SKM-1 treated with dmso at 0.1 percent for 144 hours (cell line): ENCODE measurements around the gene VKORC1L1.
A peak's percentile ranks its signal among the peaks of the same experiment; 100 is the strongest.
"Not testable (repeated sequence)": the region's sequence is repeated elsewhere in the genome, so short reads cannot be mapped to it uniquely, and the experiment has no call there.

ENCODE experiments used
- DNase-seq: peaks from one replicate; lab custom pipeline; 2025; ENCODE audit not compliant: unreplicated experiment; lab: John Stamatoyannopoulos, UW

VKORC1L1 gene

DNA sequence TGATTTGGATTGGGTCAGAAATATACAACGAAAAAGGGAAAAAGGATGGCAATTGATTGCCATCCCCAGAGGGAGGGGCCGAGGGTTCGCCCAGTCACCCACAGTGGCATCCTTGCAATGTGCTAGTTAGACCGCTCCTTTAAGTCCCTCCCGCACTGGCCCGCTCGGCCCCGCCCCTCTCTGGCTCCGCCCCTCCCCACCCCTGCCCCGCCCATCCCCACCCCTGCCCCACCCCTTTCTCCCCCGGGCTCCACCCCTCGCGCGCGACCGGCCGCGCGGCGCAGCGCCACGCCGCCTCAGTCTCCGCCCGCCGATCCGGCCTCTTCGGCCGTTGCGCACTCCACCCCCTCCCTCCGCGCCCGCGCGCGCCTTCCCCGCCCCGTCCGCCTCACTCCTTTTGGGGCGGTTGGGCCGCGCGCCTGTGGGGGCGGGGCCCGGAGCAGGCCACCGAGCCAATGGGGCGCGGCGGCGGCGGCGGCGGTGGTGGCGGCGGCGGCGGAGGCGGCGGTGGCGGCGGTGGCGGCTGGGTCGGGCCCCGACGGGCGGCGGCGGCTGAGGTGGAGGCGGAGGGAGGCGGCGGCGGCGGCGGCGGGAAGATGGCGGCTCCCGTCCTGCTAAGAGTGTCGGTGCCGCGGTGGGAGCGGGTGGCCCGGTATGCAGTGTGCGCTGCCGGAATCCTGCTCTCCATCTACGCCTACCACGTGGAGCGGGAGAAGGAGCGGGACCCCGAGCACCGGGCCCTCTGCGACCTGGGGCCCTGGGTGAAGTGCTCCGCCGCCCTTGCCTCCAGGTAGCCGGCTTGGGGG is at the start of gene VKORC1L1:
Gene VKORC1L1, plus strand, starts transcription at position 299 of the 806 bp plus-strand sequence. Its CDS starts 298 bp downstream, at position 597.
- peak; percentile 89 for DNase-seq

- no peak for DNase-seq
Measured at GRCh38 chr7:65827366-65827765, 45.5 kb upstream of the VKORC1L1 start.

- DNase-seq: no peak
Measured at GRCh38 chr7:65832281-65832680, 40.6 kb upstream of the VKORC1L1 start.

DNA sequence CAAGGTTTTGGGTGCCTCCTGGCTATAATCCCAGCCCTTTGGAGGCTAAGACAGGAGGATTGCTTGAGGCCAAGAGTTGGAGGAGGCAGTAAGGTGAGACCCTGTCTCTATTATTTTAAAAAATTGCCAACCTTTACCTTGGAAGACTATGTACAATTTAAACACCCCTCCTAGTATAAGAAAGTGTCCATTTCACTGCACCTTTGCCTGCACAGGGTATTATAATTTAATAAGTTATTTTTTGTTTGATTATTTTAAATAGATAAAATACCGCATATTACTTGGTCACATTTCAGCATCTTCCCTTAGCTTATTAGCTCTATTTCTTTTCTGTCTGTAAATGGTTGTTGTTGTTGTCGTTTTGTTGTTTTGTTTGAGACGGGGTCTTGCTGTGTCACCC is 36.2 kb upstream of the VKORC1L1 start:
- not testable (repeated sequence) for DNase-seq

GRCh38 chr7:65837541-65837956 is 35.3 kb upstream of the VKORC1L1 start:
- DNase-seq: not testable (repeated sequence)

DNA sequence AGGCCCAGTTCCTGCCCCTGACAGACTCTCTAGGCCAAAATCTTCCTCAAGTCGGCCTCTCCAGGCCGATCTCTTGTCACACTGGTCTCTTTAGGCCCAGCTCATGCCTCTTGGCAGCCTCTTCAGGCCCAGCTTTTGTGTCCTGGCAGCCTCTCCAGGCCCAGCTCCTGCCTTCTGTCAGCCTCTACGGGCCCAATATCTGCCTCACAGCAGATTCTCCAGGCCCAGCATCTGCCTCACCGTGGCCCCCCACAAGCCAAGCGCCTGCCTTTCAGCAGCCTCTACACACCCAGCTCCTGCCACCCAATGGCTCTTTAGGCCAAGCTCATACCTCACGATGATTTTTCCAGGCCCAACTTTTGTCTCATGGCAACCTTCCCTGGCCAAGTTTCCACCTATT is 33.0 kb upstream of the VKORC1L1 start:
- DNase-seq: no peak

- DNase-seq: no peak
Measured at GRCh38 chr7:65840446-65840845, 32.4 kb upstream of the VKORC1L1 start.

GRCh38 chr7:65843616-65844015 is 29.3 kb upstream of the VKORC1L1 start:
- not testable (repeated sequence) for DNase-seq

GRCh38 chr7:65846008-65846570 is 26.8 kb upstream of the VKORC1L1 start:
- DNase-seq: no peak

DNA sequence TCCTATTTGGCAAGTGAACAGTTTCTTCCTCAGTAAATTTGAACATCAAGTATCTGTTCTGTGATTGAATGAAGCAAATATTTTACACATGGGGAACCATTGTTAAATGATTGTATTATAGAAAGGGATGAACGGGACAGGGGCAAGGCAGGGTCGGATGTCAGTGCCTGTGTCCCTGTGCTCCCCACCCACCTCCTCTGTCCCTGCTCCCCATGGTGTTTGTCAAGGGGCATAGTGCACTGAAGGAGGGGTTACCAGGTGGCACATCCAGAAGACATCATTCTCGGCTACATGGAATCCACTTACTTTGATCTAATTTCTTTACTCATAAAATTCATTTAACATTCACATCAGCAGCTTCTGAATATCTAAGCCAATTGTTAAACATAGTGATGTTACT is 19.4 kb upstream of the VKORC1L1 start:
- not testable (repeated sequence) for DNase-seq

GRCh38 chr7:65853892-65854291 is 19.0 kb upstream of the VKORC1L1 start:
- not testable (repeated sequence) for DNase-seq

DNA sequence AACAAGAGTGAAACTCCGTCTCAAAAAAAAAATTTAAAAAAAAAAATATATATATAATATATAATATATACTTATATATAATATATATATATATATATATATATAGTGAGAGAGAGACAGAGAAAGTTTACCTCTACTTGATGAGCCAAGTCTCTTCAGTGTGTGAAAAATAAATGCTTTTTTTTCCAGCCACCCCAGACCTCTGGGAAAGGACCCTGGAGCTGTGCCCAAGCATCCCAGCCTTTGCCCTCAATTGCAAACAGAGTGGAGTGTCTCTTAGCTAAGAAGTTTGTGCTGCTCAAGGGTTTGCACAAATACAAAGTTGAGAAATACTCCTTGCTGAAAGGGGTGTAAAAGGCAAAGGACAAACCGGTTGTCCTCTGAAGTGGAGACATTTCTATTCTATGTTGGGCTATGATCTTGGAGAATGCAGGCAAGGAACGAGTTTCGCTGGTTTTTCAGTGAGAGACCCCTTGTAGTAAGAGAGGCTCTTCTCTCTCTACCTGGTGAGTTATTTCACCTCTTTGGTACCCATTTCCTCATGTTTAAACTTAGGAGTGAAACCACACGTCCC is 15.5 kb upstream of the VKORC1L1 start:
- DNase-seq: not testable (repeated sequence)

- DNase-seq: not testable (repeated sequence)
Measured at GRCh38 chr7:65858660-65859059, 14.2 kb upstream of the VKORC1L1 start.

DNA sequence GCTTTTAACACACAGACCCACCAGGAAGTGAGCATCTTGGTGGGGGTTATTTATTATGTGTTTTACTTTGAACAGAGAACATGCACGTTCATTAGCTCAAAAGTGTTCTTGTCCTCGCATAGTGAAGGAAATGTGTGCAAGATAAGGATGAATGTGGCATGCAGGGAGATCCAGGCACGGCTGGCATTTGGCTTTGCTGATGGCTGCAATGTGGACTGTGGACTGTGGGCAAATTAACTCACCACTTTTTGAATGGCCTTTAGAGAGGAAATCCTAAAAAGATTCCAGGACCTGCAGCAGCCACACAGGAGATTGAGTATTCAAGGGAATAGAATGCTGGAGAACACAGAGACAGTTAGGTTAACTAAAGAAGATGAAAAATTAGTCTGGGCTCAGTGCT is 6.6 kb upstream of the VKORC1L1 start:
- not testable (repeated sequence) for DNase-seq

GRCh38 chr7:65867681-65868080 is 5.2 kb upstream of the VKORC1L1 start:
- DNase-seq: not testable (repeated sequence)

DNA sequence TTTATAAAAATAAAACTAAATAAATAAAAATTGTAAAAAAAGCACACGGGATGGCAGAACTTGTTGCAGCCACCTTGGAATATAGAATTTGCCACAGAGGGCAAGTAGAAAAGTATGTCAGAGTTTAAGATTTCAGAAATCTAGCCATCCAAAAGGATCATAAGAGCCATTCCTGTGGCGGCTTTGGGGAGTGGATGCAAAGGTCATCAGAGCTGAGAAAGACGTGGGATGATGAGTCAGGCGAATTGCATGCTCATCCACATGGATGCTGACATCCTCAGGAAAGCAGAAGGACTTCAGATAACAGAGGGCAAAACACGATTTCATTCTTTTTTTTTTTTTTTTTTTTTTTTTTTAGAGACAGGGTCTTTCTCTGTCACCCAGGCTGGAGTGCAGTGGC is 3.6 kb upstream of the VKORC1L1 start:
- DNase-seq: not testable (repeated sequence)

DNA sequence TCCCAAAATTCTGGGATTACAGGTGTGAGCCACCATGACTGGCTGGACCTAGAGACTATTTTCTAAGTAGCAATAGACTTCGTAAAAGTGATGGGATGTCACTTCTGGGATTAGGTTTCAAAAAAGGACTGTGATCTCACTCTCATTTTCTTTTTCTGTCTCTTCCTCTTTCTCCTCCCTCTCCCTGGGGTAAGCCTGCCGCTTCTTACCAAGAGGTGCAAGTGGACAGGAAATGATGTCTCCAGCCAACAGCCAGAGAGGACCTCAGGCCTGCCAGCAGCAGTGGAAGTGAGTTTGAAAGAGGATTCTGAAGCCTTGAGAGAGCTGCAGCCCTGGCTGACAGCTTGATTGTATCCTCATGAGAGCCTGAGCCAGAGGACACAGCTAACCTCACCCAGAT is 1.4 kb upstream of the VKORC1L1 start:
- peak; percentile 73 for DNase-seq

- DNase-seq: not testable (repeated sequence)
Measured at GRCh38 chr7:65873582-65874193, 814 bp downstream of the VKORC1L1 start.

GRCh38 chr7:65875715-65876114 is 2.8 kb downstream of the VKORC1L1 start:
- not testable (repeated sequence) for DNase-seq

DNA sequence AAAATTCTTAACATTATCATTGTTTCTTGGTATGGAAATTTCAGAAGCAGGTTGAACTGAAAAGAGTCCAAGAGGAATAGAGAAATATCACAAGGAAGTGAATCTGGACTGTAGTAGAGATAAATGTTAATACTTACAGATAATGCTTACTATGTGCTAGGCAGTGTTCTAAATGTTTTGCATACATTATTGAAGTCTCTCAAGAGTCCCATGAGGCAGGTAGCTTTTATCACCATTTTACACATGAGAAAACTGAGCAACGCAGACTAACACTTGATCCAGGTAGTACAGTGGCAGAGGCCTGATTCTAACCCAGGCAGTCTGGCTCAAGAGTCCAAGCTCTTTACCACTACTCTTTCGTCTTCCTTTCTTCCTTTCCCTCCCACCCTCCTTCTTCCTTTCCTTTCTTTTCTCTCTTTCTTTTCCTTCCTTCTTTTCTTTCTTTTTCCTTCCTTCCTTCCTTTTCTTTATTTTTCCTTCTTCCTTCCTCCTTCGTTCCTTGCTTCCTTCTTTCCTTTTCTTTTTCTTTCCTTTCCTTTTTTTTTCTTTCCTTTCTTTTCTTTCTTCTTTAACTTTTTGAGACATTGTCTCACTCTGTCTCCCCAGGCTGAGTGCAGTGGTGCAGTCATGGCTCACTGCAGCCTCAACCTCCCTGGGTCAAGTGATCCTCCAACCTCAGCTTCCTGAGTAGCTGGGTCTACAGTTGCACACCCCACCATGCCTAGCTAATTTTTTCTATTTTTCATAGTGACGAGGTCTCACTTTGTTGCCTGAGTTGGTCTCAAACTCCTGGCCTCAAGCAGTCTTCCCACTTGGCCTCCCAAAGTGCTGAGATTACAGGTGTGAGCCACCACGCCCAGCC is 6.6 kb downstream of the VKORC1L1 start:
- not testable (repeated sequence) for DNase-seq

DNA sequence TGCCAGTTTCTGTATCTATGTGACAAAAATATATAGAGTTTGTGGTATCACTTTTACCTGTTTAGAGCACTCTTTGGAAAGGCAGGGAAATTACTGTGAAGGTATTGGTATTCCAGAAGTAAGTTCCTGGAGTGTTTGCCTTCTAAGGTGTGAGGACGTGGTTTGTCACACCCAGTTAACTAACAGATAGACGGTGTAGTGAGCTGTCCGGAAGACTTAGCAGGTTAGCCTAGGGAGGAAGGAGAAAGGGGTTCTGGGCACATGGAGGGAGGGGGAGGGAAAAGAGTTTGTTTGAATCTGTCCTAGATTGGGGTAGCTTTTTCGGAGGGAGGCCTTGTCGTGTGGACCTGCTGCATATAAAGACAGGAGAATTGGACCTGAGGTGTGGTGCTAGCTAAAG is 7.4 kb downstream of the VKORC1L1 start:
- not testable (repeated sequence) for DNase-seq
